HCT116 (cell line): ENCODE data around the gene PLK5. TPM values are rescaled to one million over a fixed set of nuclear protein-coding genes. Genes with fewer than 3 reads are reported as not detected.

Source experiments
- ATAC-seq: fragments of 200-7000 bp; cut with Tn5 transposase; 2 replicates; pipeline ENCODE4 v1.9.1; 2020; ENCODE audit warnings: mild to moderate bottlenecking, moderate library complexity
- BruUV-seq: library from RNA; stranded (reverse); fragments of 400-500 nt; replicated peaks from 2 replicates; lab custom pipeline; 2021; lab: Mats Ljungman, UMichigan
- CTCF ChIA-PET: fragments of 300-600 bp; sonication (Branson Sonifier 250); formaldehyde crosslinking; loops from one replicate; lab custom pipeline; 2021; ENCODE audit warnings: antibody characterized with exemption; lab: Charles Lee
- POLR2A ChIA-PET: fragments of 300-600, 350-600 bp; sonication (Branson Sonifier 250); formaldehyde crosslinking; loops from one replicate; lab custom pipeline; 2021; ENCODE audit warnings: antibody characterized with exemption; lab: Charles Lee
- RAD21 ChIA-PET, 2 experiments: fragments of 300-600 bp; sonication (Branson Sonifier 250); formaldehyde crosslinking; loops; one replicate each; lab custom pipeline; 2023; ENCODE audit warnings: low total read pairs in 2 of 2; ENCODE audit not compliant: uncharacterized antibody in 2 of 2, unreplicated experiment in 2 of 2, low non-redundant PET in 1 of 2; lab: Charles Lee
- DNase-seq: peaks from one replicate; pipeline ENCODE4 v3.0.0-alpha.2; 2010; ENCODE audit warnings: low read depth, low spot score
- H2AFZ ChIP-seq: fragments of 200-600 bp; shearing (Covaris generic), sonication (generic); 2 replicates; pipeline ENCODE4 v1.6.1; 2017; ENCODE audit warnings: low read depth, mixed run types, mixed read lengths, antibody characterized with exemption, low read length; ENCODE audit not compliant: poor library complexity, severe bottlenecking
- H3K27ac ChIP-seq: 2 replicates; pipeline ENCODE4 v1.5.1; 2012; ENCODE audit warnings: low read depth, low read length
- H3K27me3 ChIP-seq: fragments of 200-600 bp; sonication (generic); 2 replicates; pipeline ENCODE4 v1.6.1; 2016; ENCODE audit warnings: mixed run types, low read length, mixed read lengths; ENCODE audit not compliant: insufficient read depth
- H3K36me3 ChIP-seq, 2 experiments: fragments of 200-500 bp in 1 of 2; fragments of 200-600 bp in 1 of 2; sonication (Bioruptor generic) in 1 of 2; sonication (generic) in 1 of 2; 2 replicates each; pipeline versions ENCODE4 v1.5.1 to v1.6.1; 2014 to 2016; ENCODE audit warnings: low read length in 2 of 2, inconsistent platforms in 1 of 2, mixed read lengths in 1 of 2, mixed run types in 1 of 2; ENCODE audit not compliant: insufficient read depth in 2 of 2, control insufficient read depth in 1 of 2
- H3K4me1 ChIP-seq, 2 experiments: fragments of 200-600 bp in 1 of 2; sonication (generic) in 1 of 2; 2 replicates each; pipeline versions ENCODE4 v1.5.1 to v1.6.1; 2012 to 2017; ENCODE audit warnings: low read length in 2 of 2, inconsistent platforms in 1 of 2, mild to moderate bottlenecking in 1 of 2, mixed read lengths in 1 of 2, mixed run types in 1 of 2, moderate library complexity in 1 of 2; ENCODE audit not compliant: insufficient read depth in 2 of 2, control insufficient read depth in 1 of 2
- H3K4me2 ChIP-seq: fragments of 200-600 bp; sonication (generic); 2 replicates; pipeline ENCODE4 v1.6.1; 2017; ENCODE audit warnings: mixed run types, low read length, mixed read lengths
- H3K4me3 ChIP-seq, 2 experiments: fragments of 200-600 bp in 1 of 2; sonication (generic) in 1 of 2; replicated peaks in 1 of 2; 2 replicates each; pipeline ENCODE4 v1.5.1; 2011 to 2016; ENCODE audit warnings: low read length in 2 of 2, control low read depth in 1 of 2, low read depth in 1 of 2, mild to moderate bottlenecking in 1 of 2, mixed read lengths in 1 of 2, mixed run types in 1 of 2
- H3K79me2 ChIP-seq: fragments of 200-600 bp; sonication (generic); 2 replicates; pipeline ENCODE4 v1.6.1; 2017; ENCODE audit warnings: mild to moderate bottlenecking, mixed run types, low read length, moderate library complexity, mixed read lengths; ENCODE audit not compliant: insufficient read depth
- H3K9ac ChIP-seq: fragments of 200-600 bp; sonication (generic); 2 replicates; pipeline ENCODE4 v1.6.1; 2016; ENCODE audit warnings: low read length, mixed read lengths
- H3K9me2 ChIP-seq: fragments of 200-600 bp; sonication (generic), shearing (Covaris generic); 2 replicates; pipeline ENCODE4 v1.6.1; 2017; ENCODE audit warnings: mixed run types, mild to moderate bottlenecking, moderate library complexity; ENCODE audit not compliant: insufficient read depth
- H3K9me3 ChIP-seq, 2 experiments: fragments of 200-500 bp in 1 of 2; fragments of 200-600 bp in 1 of 2; sonication (Bioruptor generic) in 1 of 2; sonication (generic) in 1 of 2; 2 replicates each; pipeline ENCODE4 v1.6.1; 2014 to 2017; ENCODE audit warnings: low read length in 2 of 2, mixed read lengths in 2 of 2, inconsistent platforms in 1 of 2, low read depth in 1 of 2, mild to moderate bottlenecking in 1 of 2, mixed run types in 1 of 2, moderate library complexity in 1 of 2; ENCODE audit not compliant: control insufficient read depth in 1 of 2, insufficient read depth in 1 of 2
- H4K20me1 ChIP-seq: fragments of 200-600 bp; sonication (generic), shearing (Covaris generic); 2 replicates; pipeline ENCODE4 v1.6.1; 2017; ENCODE audit warnings: mixed run types, mild to moderate bottlenecking, moderate library complexity; ENCODE audit not compliant: insufficient read depth
- EGR1 ChIP-seq: IDR thresholded peaks from 2 replicates; pipeline ENCODE4 v1.6.1; 2012; ENCODE audit warnings: low read depth
- JUND ChIP-seq: IDR thresholded peaks from 2 replicates; pipeline ENCODE4 v1.6.1; 2012
- REST ChIP-seq: IDR thresholded peaks from 2 replicates; pipeline ENCODE4 v1.6.1; 2012; ENCODE audit warnings: low read depth
- ZBTB33 ChIP-seq: IDR thresholded peaks from 2 replicates; pipeline ENCODE4 v1.6.1; 2011; ENCODE audit warnings: mild to moderate bottlenecking, low read length, moderate library complexity; ENCODE audit not compliant: insufficient replicate concordance; ENCODE audit errors: extremely low read depth
- intact Hi-C: fragments of 100-400 bp; cut with micrococcal nuclease; formaldehyde crosslinking; loops from 2 replicates; pipeline ENCODE4 v1.10.0; 2022
- total RNA-seq: library from RNA; stranded (reverse); gene quantifications from one replicate; pipeline ENCODE4 v1.2.1, GENCODE V29; 2021; ENCODE audit not compliant: unreplicated experiment

Gene PLK5
- total RNA-seq, 1 experiment from 2014 or later, result not detected

GRCh38 chr19:1501200-1501595 lies 22.7 kb upstream of the PLK5 start (continued):
- TF ChIP-seq REST, result no peak
- no peak for TF ChIP-seq ZBTB33

- no TSS peak for BruUV-seq
- no peaks in the 10 kb centered on the region for H3K27me3 ChIP-seq
- POLR2A ChIA-PET, result no interaction called here
- no peak overlapping the region for H3K27ac ChIP-seq
- no peak overlapping the region for H3K4me3 ChIP-seq
- H3K9me2 ChIP-seq, result no peaks in the 10 kb centered on the region
- H3K36me3 ChIP-seq, result no peaks in the 10 kb centered on the region
- no peak for ATAC-seq
- RAD21 ChIA-PET, result no interaction called here
- H4K20me1 ChIP-seq, result no peaks in the 10 kb centered on the region
- CTCF ChIA-PET, result interaction anchor here (1.2 kb wide), 1 partner anchor 12 kb away, joined by 3 read pairs; no protein-coding TSS in a partner anchor
- no peaks in the 10 kb centered on the region for H3K9me3 ChIP-seq
- no peak overlapping the region for H2AFZ ChIP-seq
- TF ChIP-seq EGR1 (no peak), JUND (no peak)
- H3K9ac ChIP-seq, result no peak overlapping the region
- H3K79me2 ChIP-seq, result no peaks in the 10 kb centered on the region
- no peak for DNase-seq
- peaks cover 9 to 31% of the 10 kb centered on the region in 2 experiments; a peak in 3 of 4 replicates for H3K4me1 ChIP-seq
- intact Hi-C loops, result no loop called here
- no peak overlapping the region for H3K4me2 ChIP-seq
Measured at GRCh38 chr19:1502433-1503088, 21.3 kb upstream of the PLK5 start.
